Superior temporal gyrus (tissue), 1 donor: Measurements from ENCODE around the gene VWA5A.

Source experiments
- DNase-seq: peaks from one replicate; pipeline ENCODE4 v3.0.0-alpha.2; 2016; ENCODE audit errors: extremely low spot score

VWA5A gene

DNA sequence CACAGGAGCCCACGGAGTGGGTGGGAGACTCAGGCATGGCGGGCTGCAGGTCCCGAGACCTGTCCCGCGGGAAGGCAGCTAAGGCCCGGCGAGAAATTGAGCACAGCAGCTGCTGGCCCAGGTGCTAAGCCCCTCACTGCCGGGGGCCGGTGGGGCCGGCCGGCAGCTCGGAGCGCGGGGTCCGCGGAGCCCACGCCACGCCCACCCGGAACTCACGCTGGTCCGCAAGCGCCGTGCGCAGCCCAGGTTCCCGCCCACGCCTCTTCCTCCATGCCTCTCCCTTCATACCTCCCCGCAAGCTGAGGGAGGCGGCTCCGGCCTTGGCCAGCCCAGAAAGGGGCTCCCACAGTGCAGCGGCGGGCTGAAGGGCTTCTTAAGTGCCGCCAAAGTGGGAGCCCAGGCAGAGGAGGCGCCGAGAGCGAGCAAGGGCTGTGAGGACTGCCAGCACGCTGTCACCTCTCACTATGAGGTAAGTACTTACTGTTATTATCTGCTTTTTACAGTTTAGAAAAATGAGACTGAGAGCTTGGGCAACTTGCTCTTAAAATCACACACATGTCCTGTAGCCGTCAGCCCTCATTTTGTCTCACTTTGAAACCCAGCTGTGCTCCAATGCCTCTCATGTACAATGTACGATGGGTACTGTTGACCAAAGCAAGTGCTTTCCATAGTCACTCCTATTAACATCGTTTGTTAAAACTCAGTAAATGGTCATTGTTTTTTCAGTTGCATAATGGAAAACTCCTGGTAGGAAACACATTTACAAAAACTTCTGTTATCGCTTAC lies 55.7 kb downstream of the VWA5A start:
- no peak for DNase-seq

DNA sequence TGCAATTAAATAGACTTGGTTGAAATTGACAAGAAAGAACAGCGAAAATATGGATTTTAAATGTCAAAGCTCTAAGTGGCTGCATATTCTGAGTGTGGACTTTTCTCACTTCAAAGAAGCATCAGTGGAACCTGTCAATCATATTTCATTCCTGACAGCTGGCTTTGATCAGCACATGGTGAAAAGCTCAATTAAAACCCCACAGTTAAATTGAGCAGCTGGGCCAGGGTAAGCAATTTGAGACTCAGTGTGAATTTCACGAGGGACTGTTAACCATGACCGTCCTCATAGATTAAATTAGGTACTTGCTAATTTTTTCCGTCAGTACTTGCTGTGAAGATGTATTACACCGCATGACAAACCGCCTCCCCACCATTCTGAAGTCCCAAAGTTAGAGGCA lies 56.9 kb downstream of the VWA5A start:
- no peak for DNase-seq

DNA sequence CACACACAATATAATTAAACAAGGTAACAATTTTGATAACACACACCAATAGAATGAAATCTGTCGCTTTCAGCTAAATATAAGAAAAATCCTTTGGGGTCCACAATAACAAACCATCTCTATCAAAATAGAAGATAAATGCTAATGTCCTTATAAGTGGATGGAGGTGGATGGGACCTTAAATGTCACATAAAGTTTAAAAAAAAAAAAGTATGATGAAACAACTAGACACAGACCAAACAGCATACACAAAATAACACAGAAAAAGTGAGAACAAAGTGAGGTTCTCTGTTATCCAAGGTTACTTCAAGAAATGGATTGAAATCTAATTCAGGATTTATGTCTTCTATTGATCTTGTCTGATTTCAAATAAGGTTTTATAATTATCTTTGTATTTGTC lies 57.3 kb downstream of the VWA5A start:
- no peak for DNase-seq

DNA sequence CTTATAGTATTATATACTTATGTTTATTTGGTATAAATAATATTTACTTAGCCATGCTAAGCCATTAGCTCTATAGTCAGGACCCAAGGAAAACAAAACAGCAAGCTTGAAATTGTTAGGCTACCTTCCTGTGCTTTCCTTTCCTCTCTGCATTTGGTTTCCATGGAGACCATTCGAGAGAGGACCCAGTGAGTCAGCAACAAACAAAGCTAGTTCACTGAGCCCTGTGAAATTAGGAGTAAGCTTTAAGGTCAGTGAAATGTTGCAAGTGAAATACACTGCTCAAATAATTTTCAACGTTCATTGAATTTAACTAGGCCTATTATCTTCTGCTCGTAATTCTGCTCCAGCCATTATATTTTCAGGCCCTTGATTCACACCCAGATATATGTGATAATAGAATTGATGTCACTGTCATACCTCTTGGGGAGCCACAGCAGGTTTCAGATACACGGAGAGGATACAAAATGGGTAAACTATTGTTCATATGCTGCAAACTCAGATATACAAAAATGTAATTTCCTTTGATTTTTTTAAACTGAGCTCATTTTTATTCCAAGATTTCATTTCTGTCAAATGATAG lies 58.8 kb downstream of the VWA5A start:
- DNase-seq: peak; percentile 67

DNA sequence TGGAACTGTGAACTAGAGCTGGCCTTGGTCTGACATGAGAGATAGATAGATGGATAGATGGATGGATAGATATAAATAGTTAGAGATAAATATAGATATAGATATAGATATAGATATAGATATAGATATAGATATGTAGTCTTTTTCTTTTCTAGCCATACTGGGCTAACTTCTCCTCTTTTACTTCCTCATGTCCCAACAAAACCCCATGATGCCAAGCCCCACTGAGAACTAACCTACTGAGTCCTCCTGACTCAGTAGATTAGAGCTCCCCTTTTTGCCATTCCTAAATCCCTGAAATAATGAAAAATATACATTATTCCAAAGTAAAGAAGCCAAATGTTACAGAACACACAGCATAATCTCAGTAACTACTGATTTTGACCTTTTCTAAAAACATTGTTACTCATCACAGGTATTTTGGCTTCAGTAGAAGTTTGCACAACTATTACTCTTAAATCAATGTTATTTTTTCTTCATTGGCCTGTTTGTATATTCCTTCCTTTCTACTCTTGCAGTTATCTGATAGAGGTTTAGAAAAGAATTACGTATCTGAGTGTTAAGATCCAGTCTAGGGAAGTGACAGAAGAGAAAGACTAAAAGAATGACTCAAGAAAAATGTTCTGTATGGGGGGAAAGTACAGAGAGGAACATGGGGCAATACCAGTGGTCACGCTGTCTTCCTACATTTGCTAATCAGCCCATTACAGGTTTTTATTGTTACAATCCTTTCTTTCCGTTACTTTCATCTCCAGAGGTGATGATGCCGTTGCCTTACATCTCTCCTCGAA lies 61.9 kb downstream of the VWA5A start:
- no peak for DNase-seq

DNA sequence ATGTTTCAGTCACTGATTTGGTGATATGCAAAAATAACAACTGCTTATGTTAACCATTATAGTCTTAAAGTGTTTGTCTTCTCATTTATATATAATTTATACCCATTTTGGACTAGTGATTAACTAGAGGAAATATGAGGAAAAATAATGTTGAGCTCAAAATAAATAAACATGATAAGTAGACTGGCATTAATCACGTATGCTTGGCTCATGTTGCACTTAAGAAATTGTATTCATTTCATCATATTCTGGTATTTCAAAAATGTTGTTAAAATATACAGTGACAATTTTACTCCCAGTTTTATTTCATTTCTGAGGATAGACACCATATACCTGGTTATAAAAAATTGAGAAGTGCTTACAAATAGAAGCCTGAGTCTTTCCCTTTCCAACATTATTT lies 64.1 kb downstream of the VWA5A start:
- no peak for DNase-seq

DNA sequence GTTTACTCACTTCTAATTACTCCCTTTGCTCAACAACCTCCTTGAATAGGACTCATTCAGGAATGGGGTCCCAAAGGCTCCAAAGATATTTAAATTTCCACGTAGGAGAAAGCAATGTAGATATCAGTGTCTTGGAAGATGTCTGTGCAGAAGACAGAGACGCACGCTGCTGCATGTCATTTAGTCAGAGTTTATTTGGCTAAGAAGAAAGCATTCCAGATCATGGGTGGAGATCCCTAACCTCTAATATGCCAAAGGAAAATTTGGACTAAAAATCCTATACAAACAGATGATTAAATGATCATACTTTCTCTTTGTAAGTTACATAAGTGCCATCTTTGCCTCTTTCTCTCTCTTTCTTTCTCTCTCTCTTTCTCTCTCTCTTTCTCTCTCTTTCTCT lies 67.8 kb downstream of the VWA5A start, which contains the start of gene OR10D3:
Gene OR10D3 (plus strand): TSS at position 278 of the 400 bp plus-strand sequence. CDS start 1,925 bp downstream, outside the sequence.
- no peak for DNase-seq

DNA sequence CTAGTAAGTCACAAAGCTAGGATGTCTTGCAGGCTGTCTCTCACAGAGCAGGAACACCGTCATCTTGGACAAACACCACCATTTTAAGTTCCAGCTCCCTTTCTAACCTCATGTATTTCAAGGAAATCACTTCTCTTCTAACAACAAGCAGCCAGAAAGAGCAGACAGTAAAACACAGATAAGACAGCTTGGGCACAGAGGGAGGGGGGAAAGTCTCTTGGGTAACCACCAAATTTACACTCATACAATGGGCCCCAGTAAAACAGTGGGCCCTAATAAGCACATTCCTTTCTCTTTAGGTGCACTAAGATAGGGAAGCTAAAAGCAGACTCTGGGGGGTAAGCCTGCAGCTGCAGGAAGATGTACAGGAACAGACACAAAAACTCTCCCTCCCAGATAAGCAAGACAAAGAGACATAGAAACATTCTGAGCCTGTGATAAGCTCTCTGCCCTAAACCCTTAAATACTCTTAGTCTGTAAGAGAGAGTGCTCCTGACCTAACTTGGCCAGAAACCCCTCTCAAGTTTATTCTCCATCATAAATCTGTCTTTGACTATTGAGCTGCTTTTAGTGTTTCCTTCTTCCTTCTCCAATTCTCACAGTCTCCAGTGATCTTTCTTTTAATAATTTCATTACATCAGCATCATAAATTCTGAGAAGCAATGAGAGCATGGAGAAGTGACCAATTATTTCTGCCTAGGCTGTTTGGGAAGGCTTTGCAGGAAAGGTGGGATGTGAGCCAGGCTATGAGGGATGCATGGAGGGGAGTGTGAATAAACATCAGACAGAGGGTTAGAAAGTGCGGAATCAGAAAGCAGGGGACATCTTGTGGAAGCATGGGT lies 75.3 kb downstream of the VWA5A start:
- DNase-seq: no peak

DNA sequence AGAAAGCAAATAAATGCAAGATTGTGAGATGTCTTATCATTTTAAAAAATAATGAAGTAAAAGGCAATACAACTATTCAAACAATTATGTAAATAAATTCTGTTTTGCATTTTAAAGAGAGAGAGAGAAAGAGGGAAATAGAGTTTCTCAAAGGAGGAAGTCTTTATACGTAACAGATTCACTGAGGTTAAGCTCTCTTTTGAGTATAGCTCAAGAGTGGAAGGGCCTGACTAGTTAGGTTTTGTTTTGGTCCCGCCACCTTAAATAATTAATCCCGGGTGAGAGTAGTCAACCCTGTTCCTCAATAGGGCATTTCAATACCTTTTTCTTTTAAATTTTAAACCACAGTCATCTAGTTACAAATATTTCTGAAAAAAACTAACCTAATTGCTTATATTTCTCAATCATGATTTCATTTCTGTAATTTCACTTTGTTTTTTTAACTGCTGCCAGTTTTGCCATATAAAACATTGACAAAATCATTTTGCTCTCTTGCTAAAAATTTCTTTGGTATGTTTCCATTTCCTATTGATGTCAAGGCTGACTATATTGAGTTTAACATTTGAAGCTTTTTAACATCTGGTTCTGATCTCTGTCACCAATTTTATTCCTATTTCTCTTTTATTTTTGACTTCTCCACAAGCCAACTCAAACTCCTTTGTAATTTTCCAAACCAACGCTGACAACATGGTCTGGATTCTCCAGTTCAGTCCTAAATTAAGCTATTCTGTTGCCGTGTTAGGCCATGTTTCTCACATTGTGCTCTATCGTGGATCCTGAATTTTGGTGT lies 78.2 kb downstream of the VWA5A start:
- no peak for DNase-seq

DNA sequence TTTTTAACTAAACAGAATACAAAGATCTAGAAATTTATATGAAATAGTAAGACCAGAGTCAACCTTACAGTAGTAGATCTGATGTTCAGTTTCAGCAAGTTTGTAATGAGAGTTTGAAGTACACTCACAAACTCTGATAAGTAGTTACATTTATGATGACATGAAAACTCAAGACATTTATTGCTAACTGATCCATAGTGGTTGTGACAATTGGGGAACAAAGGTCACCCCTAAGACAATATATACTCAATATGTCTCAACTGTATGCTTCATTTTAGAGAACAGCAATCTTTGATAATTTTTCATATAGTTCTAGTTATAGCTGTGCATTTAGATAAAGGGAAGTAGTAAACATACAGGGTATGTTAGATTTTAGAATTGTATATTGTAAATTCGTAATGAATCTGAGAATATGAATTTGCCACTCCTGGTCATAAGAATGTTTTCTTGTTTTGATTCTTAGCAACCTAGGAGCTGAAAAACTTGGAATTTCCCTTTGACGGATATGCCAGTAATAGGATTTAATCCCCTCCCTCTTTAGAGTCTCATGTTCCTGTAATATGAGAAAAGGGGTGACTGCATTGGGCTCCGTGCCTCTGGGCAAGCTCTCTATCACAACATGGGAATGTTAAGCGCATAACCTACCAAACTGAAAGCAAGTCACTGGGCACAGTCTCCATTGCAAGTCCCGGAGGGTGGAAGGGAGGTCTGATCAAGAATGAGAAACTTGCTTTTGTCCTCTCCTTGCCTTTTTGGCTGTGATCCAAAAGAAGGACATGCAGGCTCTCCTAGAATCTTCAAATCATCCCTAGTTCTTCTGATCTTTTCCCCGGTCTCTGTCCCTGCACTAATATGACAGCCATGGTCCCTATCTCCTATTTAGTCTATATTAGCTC lies 79.3 kb downstream of the VWA5A start:
- no peak for DNase-seq

DNA sequence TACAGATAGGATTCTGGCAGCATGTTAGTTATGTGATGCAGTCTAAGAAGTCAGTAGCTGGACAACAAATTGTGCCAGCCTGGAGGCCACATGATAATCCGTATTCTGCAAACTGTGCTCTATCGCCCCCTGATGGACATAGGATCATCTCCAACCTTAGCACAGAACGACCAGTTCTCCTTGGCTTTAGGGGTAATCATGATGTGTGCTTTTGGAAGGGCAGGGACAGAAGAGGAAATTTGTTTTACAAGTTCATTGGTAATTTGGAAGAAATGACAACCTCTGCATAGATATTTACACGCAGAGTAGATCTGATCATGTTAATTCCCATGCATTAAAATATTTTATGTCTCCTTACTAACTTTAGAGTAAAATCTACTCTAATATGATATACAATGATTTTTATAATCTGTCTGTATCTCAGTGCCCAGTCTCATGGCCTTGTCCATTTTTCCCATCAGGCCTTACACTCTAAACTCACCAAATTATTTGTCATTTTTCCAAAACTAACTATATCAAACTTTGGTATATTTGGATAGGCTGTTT lies 80.0 kb downstream of the VWA5A start:
- no peak for DNase-seq
